ENCODE data around the gene CAMK1D.
"Not testable (repeated sequence)": the region's sequence is repeated elsewhere in the genome, so short reads cannot be mapped to it uniquely, and the experiment has no call there.

CAMK1D gene

GRCh38 chr10:12730809-12731519, 381.6 kb downstream of the CAMK1D start:
- no peak for DNase-seq

- DNase-seq: no peak
These were observed 383.9 kb downstream of the CAMK1D start for GRCh38 chr10:12733271-12733670.

GRCh38 chr10:12735843-12736462, 386.6 kb downstream of the CAMK1D start:
- DNase-seq: no peak

GRCh38 chr10:12740813-12741212, 391.5 kb downstream of the CAMK1D start:
- no peak for DNase-seq

GRCh38 chr10:12741360-12741804, 392.0 kb downstream of the CAMK1D start:
- no peak for DNase-seq

- DNase-seq: peak in 1 of 2 donors; percentile 39
These were observed 393.4 kb downstream of the CAMK1D start for GRCh38 chr10:12742771-12743170.

- DNase-seq: not testable (repeated sequence)
These were observed 394.1 kb downstream of the CAMK1D start for GRCh38 chr10:12743466-12743865.

- DNase-seq: no peak
These were observed 394.6 kb downstream of the CAMK1D start for GRCh38 chr10:12743941-12744340.

- no peak for DNase-seq
These were observed 398.8 kb downstream of the CAMK1D start for GRCh38 chr10:12748186-12748585.

- DNase-seq: no peak
These were observed 400.6 kb downstream of the CAMK1D start for GRCh38 chr10:12749760-12750478.

- no peak for DNase-seq
These were observed 401.3 kb downstream of the CAMK1D start for GRCh38 chr10:12750526-12751201.

- DNase-seq: no peak
These were observed 405.7 kb downstream of the CAMK1D start for GRCh38 chr10:12755075-12755474.

GRCh38 chr10:12757351-12757750, 408.0 kb downstream of the CAMK1D start:
- no peak for DNase-seq

GRCh38 chr10:12758271-12758670, 408.9 kb downstream of the CAMK1D start:
- no peak for DNase-seq

GRCh38 chr10:12766223-12766622, 416.9 kb downstream of the CAMK1D start:
- DNase-seq: no peak

GRCh38 chr10:12768156-12769100, 419.1 kb downstream of the CAMK1D start:
- DNase-seq: no peak

GRCh38 chr10:12769323-12770044, 420.1 kb downstream of the CAMK1D start:
- DNase-seq: no peak

GRCh38 chr10:12771981-12772760, 422.8 kb downstream of the CAMK1D start:
- no peak for DNase-seq

GRCh38 chr10:12772797-12773587, 423.6 kb downstream of the CAMK1D start:
- DNase-seq: no peak
